BLaER1 treated with 17β-estradiol and CSF1 and Interleukin-3, amounts not matched to agents 10 nM and 100 nM (cell line): Measurements from ENCODE around the gene CAPN2.

Experiments used
- H3K27ac ChIP-seq, 11 experiments: shearing (Covaris generic); formaldehyde crosslinking; 2 replicates each; pipeline ENCODE4 v1.8.1; 2022
- H3K27me3 ChIP-seq, 11 experiments: shearing (Covaris generic); formaldehyde crosslinking; 2 replicates each; pipeline ENCODE4 v1.8.1; 2022
- H3K36me3 ChIP-seq, 11 experiments: shearing (Covaris generic); formaldehyde crosslinking; 2 replicates each; pipeline ENCODE4 v1.8.1; 2022
- H3K4me1 ChIP-seq, 10 experiments: shearing (Covaris generic); formaldehyde crosslinking; 2 replicates each; pipeline ENCODE4 v1.8.1; 2022
- H3K4me2 ChIP-seq, 11 experiments: shearing (Covaris generic); formaldehyde crosslinking; 2 replicates each; pipeline ENCODE4 v1.8.1; 2022
- H3K4me3 ChIP-seq, 10 experiments: shearing (Covaris generic); formaldehyde crosslinking; 2 replicates each; pipeline ENCODE4 v1.8.1; 2022
- H3K9ac ChIP-seq, 11 experiments: shearing (Covaris generic); formaldehyde crosslinking; 2 replicates each; pipeline ENCODE4 v1.8.1; 2022
- H3K9me3 ChIP-seq, 11 experiments: shearing (Covaris generic); formaldehyde crosslinking; replicated peaks in 1 of 11; 2 replicates each; pipeline ENCODE4 v1.8.1; 2022
- H4K20me1 ChIP-seq, 11 experiments: shearing (Covaris generic); formaldehyde crosslinking; 2 replicates each; pipeline ENCODE4 v1.8.1; 2022
- Cebpa-rat ChIP-seq, 11 experiments: shearing (Covaris generic); IDR thresholded peaks; 2 replicates each; pipeline ENCODE4 v1.8.1; 2022

CAPN2 gene

DNA sequence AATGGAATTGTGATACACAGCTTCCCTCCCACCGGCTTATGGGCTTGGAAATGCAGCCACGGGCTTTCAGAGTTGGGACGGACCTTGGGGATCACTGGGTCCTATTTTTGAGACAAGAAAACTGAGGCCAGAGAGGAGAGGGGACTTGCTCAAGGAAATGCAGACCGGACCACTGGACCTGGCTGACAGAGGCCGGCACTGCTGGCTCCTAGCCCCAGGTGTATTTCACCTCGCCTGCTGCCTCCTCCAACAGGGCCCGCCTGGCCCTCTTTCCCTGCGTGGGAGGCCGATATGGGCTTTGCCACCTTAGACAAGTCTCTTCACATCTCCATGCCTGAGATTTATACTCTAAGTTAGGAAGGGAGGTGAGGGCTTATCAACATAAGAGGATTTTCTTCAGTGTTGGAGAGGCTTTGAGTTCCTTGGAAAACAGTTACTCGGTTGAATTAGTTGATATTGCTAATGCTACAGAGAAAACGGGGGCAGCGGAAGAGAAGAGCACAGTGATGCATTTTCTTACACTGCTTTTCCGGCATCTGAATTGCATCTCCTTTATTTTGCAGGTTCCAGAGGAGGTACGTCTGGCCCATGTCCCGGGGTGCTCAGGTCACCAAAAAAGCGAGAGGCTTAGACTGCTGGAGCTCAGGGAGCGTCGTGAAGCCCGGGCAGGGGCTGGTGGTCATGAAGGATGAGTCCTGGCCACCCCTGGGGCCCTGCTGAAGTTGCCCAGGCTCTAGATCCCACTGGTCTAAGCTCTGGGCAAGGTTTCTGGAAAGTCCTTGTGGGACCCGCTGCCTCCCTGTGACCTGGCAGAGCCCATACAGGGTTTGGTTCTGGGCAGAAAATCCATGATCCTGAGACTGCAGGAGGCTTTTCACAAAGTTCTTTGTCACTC lies 44.7 kb downstream of the CAPN2 start:
- no peak for TF ChIP-seq Cebpa-rat (IDR thresholded peaks at IDR 0.05)
- peaks cover 0 to 20% (median 6%) of the 10 kb centered on the region in 10 experiments; a peak in 11 of 20 replicates for H3K4me1 ChIP-seq
- H3K9ac ChIP-seq: no peak overlapping the region
- H3K27ac ChIP-seq: no peak overlapping the region
- no peak overlapping the region for H3K4me2 ChIP-seq
- no peaks in the 10 kb centered on the region for H3K27me3 ChIP-seq
- peaks cover 51 to 100% (median 85%) of the 10 kb centered on the region in 11 experiments for H3K36me3 ChIP-seq
- H4K20me1 ChIP-seq: peaks cover 0 to 9% (median 0%) of the 10 kb centered on the region in 11 experiments; a peak in 2 of 22 replicates
- H3K4me3 ChIP-seq: no peak overlapping the region
- H3K9me3 ChIP-seq: no peaks in the 10 kb centered on the region

DNA sequence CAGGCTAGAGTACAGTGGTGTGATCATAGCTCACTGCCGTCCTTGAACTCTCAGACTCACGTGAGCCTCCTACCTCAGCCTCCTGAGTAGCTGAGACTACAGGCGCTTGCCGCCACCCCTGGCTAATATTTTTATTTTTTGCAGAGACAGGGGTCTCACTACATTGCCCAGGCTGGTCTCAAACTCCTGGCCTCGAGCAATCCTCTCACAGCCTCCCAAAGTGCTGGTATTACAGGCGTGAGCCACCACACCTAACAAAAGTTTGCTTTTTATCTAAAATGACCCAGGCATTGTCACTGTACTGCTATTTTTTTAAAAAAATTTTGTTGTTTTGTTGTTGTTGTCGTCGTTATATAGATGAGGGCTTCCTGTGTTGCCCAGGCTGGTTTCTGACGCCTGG lies 46.4 kb downstream of the CAPN2 start:
- H3K4me2 ChIP-seq: no peak overlapping the region
- no peak overlapping the region for H3K9ac ChIP-seq
- peaks cover 0 to 9% (median 0%) of the 10 kb centered on the region in 11 experiments; a peak in 2 of 22 replicates for H4K20me1 ChIP-seq
- no peaks in the 10 kb centered on the region for H3K9me3 ChIP-seq
- H3K27me3 ChIP-seq: no peaks in the 10 kb centered on the region
- H3K36me3 ChIP-seq: peaks cover 47 to 100% (median 85%) of the 10 kb centered on the region in 11 experiments
- H3K27ac ChIP-seq: no peak overlapping the region
- TF ChIP-seq Cebpa-rat (IDR thresholded peaks at IDR 0.05): no peak
- no peak overlapping the region for H3K4me3 ChIP-seq
- H3K4me1 ChIP-seq: peaks cover 0 to 23% (median 6%) of the 10 kb centered on the region in 10 experiments; a peak in 11 of 20 replicates

DNA sequence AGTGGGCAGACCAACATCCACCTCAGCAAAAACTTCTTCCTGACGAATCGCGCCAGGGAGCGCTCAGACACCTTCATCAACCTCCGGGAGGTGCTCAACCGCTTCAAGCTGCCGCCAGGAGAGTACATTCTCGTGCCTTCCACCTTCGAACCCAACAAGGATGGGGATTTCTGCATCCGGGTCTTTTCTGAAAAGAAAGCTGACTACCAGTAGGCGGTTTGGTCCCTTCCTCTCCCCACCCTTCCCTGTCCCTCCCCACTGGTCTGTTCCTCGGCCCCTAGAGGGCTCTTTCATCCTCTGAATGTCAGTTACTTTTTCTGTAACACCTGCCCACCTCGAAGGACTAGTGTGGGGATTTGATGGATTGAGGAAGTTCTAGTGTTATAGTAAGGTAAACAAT lies 46.9 kb downstream of the CAPN2 start:
- H3K4me2 ChIP-seq: no peak overlapping the region
- H3K4me3 ChIP-seq: no peak overlapping the region
- H3K27me3 ChIP-seq: no peaks in the 10 kb centered on the region
- TF ChIP-seq Cebpa-rat (IDR thresholded peaks at IDR 0.05): no peak
- peaks cover 42 to 100% (median 85%) of the 10 kb centered on the region in 11 experiments for H3K36me3 ChIP-seq
- H3K27ac ChIP-seq: no peak overlapping the region
- peaks cover 0 to 23% (median 6%) of the 10 kb centered on the region in 10 experiments; a peak in 11 of 20 replicates for H3K4me1 ChIP-seq
- no peaks in the 10 kb centered on the region for H3K9me3 ChIP-seq
- H3K9ac ChIP-seq: no peak overlapping the region
- peaks cover 0 to 6% (median 0%) of the 10 kb centered on the region in 11 experiments; a peak in 2 of 22 replicates for H4K20me1 ChIP-seq

DNA sequence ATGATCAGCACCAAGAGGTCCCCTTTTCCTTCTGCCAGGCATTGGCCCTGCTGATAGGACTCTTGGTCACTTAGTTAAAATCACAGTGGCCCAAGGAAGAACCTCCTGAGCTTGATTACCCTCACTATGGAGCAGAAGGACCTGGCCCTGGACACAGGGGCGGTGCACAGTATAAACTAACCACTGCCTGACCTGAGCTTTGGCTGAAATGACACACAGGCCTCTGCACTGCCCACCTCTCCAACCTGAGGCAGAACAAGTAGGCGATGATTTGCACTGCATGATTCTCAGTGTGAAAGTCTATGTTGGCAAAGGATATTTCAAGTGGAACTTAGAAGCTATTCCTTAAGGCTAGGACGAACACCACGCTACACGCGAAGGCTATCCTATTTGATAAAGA lies 48.5 kb downstream of the CAPN2 start:
- H3K9ac ChIP-seq: no peak overlapping the region
- H3K4me3 ChIP-seq: no peak overlapping the region
- no peaks in the 10 kb centered on the region for H3K9me3 ChIP-seq
- H3K27me3 ChIP-seq: no peaks in the 10 kb centered on the region
- H4K20me1 ChIP-seq: peaks cover 0 to 8% (median 0%) of the 10 kb centered on the region in 11 experiments; a peak in 2 of 22 replicates
- peaks cover 35 to 100% (median 82%) of the 10 kb centered on the region in 11 experiments for H3K36me3 ChIP-seq
- H3K4me2 ChIP-seq: peak overlapping the region in 6 of 11 experiments; percentile 17 to 64 (median 48); a peak in 8 of 22 replicates
- H3K4me1 ChIP-seq: peaks cover 0 to 23% (median 6%) of the 10 kb centered on the region in 10 experiments; a peak in 11 of 20 replicates
- no peak for TF ChIP-seq Cebpa-rat (IDR thresholded peaks at IDR 0.05)
- no peak overlapping the region; a peak in 1 of 22 replicates for H3K27ac ChIP-seq

DNA sequence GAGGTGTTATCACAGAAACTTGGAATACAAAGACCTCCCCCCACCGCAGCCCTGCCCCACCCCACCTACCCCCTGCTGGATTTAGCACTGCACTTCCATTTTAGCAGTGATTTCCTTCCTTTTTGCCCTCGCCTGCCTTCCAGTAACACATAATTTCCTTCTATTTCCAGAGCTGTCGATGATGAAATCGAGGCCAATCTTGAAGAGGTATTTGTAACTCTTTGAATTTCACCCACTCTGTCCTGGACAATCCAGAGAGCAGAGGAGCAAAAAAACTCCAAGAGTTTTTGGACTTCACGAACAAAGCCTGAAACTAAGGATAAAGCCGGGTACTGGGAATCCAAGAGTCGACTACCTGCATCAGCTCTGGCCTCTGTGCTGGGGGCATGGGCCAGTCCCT lies 49.1 kb downstream of the CAPN2 start:
- H3K36me3 ChIP-seq: peaks cover 32 to 100% (median 76%) of the 10 kb centered on the region in 11 experiments
- H3K4me2 ChIP-seq: peak overlapping the region in 5 of 11 experiments; percentile 17 to 64 (median 52); a peak in 9 of 22 replicates
- H3K27me3 ChIP-seq: no peaks in the 10 kb centered on the region
- TF ChIP-seq Cebpa-rat (IDR thresholded peaks at IDR 0.05): no peak
- peaks cover 0 to 23% (median 6%) of the 10 kb centered on the region in 10 experiments; a peak in 11 of 20 replicates for H3K4me1 ChIP-seq
- H3K4me3 ChIP-seq: no peak overlapping the region
- H3K27ac ChIP-seq: no peak overlapping the region
- H4K20me1 ChIP-seq: peaks cover 0 to 8% (median 0%) of the 10 kb centered on the region in 11 experiments; a peak in 2 of 22 replicates
- no peaks in the 10 kb centered on the region for H3K9me3 ChIP-seq
- no peak overlapping the region for H3K9ac ChIP-seq

DNA sequence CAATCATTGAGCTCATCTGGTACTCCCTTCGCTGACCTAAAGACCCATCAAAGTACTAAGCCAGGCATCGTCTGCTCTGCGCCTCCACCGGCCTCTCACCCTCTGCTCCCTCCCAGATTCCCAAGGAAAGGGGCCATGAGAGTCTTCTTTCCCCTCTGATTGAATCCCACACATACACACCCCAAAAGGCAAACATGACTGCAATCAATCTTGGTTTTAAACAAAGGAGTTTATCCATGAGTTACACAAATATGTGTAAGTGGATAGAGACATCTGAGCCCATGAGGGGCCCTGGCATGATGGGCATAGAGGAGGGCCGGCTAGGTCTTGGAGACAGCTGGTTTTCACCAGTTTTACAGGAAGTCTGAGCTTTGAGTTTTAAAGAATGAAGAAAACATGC lies 50.9 kb downstream of the CAPN2 start:
- H3K4me1 ChIP-seq: peaks cover 0 to 23% (median 6%) of the 10 kb centered on the region in 10 experiments; a peak in 11 of 20 replicates
- H3K27me3 ChIP-seq: no peaks in the 10 kb centered on the region
- H3K36me3 ChIP-seq: peaks cover 30 to 86% (median 63%) of the 10 kb centered on the region in 11 experiments
- no peak overlapping the region for H3K4me3 ChIP-seq
- TF ChIP-seq Cebpa-rat (IDR thresholded peaks at IDR 0.05): no peak
- H3K27ac ChIP-seq: no peak overlapping the region
- H3K9me3 ChIP-seq: no peaks in the 10 kb centered on the region
- peaks cover 0 to 8% (median 0%) of the 10 kb centered on the region in 11 experiments; a peak in 1 of 22 replicates for H4K20me1 ChIP-seq
- no peak overlapping the region for H3K4me2 ChIP-seq
- H3K9ac ChIP-seq: no peak overlapping the region

DNA sequence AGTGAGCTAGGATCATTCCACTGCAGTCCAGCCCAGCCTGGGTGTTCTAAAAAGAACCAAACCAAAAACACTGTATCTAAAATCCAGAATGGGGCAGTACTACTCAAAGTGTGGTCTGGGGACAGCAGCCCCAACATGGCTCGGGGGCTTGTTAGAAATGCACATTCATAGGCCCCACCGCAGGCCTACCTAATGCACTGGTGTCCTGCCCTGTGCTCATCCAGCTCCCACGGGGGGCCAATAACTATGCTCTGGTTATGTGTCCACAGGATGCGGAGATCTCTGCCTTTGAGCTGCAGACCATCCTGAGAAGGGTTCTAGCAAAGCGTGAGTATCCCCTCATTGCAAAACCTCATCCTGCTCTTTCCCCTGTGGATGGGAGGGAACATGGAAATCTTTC lies 51.5 kb downstream of the CAPN2 start:
- peaks cover 0 to 8% (median 0%) of the 10 kb centered on the region in 11 experiments; a peak in 1 of 22 replicates for H4K20me1 ChIP-seq
- peaks cover 0 to 23% (median 6%) of the 10 kb centered on the region in 10 experiments; a peak in 11 of 20 replicates for H3K4me1 ChIP-seq
- no peaks in the 10 kb centered on the region for H3K27me3 ChIP-seq
- H3K9ac ChIP-seq: no peak overlapping the region
- no peak overlapping the region for H3K4me3 ChIP-seq
- peaks cover 2 to 3% (median 2%) of the 10 kb centered on the region in 11 experiments; a peak in 14 of 22 replicates for H3K9me3 ChIP-seq
- no peak overlapping the region for H3K27ac ChIP-seq
- TF ChIP-seq Cebpa-rat (IDR thresholded peaks at IDR 0.05): no peak
- peaks cover 30 to 83% (median 59%) of the 10 kb centered on the region in 11 experiments for H3K36me3 ChIP-seq
- H3K4me2 ChIP-seq: no peak overlapping the region

DNA sequence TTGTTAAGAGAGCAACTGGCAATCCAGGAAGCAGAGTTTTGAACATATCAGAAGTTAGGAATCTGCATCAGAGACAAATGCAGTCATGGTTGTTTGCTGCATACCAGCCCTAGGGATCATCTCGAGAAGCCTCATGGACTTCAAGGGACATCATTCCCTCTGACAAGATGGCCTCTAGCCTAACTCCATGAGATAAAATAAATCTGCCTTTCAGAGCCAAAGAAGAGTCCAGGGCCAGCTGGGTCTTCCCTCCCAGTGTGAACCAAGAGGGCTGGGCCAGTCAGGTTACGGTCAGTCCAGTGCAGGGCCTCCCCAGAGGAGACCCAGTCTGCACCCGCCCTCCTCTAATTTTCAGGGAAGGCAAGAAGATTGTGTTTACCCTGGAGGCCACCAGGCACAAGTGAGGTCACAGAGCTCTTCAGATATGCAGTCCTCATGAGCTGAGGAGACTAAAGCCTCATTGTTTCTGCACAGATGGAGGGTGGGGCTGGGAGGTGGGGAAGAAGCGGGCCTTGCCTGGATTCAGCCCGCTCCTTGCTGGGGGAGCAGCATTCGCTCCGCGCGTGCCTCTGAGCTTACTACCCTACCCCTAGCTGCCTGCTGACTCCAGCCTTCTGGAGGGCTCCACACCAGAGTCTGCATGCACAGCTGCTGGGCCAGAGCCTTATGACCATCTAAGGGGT lies 52.8 kb downstream of the CAPN2 start:
- peaks cover 5 to 13% (median 9%) of the 10 kb centered on the region in 11 experiments; a peak in 15 of 22 replicates for H3K9me3 ChIP-seq
- H3K4me3 ChIP-seq: no peak overlapping the region
- no peak overlapping the region for H3K27ac ChIP-seq
- TF ChIP-seq Cebpa-rat (IDR thresholded peaks at IDR 0.05): no peak
- H3K36me3 ChIP-seq: peaks cover 36 to 83% (median 61%) of the 10 kb centered on the region in 11 experiments
- H3K4me2 ChIP-seq: no peak overlapping the region
- no peaks in the 10 kb centered on the region for H3K27me3 ChIP-seq
- peaks cover 0 to 8% (median 0%) of the 10 kb centered on the region in 11 experiments; a peak in 1 of 22 replicates for H4K20me1 ChIP-seq
- peaks cover 0 to 22% (median 6%) of the 10 kb centered on the region in 10 experiments; a peak in 11 of 20 replicates for H3K4me1 ChIP-seq
- no peak overlapping the region for H3K9ac ChIP-seq
